Spinal cord (tissue), 10 donors: Measurements from ENCODE around the gene FAM163B. TPM values are rescaled to one million over a fixed set of nuclear protein-coding genes. Genes with fewer than 3 reads are reported as not detected.
A peak's percentile ranks its signal among the peaks of the same experiment; 100 is the strongest.

Experiments used
- DNase-seq, 6 donors: peaks; one replicate each; pipeline versions ENCODE4 v3.0.0 to v3.0.0-alpha.2; 2013 to 2015; ENCODE audit warnings: low spot score in 6 of 6, low read depth in 4 of 6
- H3K27ac ChIP-seq: one replicate; pipeline ENCODE4 v1.5.1; 2013; ENCODE audit warnings: low read depth, low read length, control low read depth
- H3K27me3 ChIP-seq: one replicate; pipeline ENCODE4 v1.6.1; 2013; ENCODE audit warnings: low read length; ENCODE audit not compliant: control insufficient read depth, insufficient read depth
- H3K36me3 ChIP-seq: one replicate; pipeline ENCODE4 v1.6.1; 2013; ENCODE audit warnings: low read length; ENCODE audit not compliant: control insufficient read depth, insufficient read depth
- H3K4me1 ChIP-seq: one replicate; pipeline ENCODE4 v1.6.1; 2013; ENCODE audit warnings: low read length; ENCODE audit not compliant: control insufficient read depth, insufficient read depth
- H3K4me3 ChIP-seq: one replicate; pipeline ENCODE4 v1.5.1; 2013; ENCODE audit warnings: low read depth, low read length, control low read depth
- H3K9me3 ChIP-seq: one replicate; pipeline ENCODE4 v1.6.1; 2013; ENCODE audit warnings: low read length; ENCODE audit not compliant: control insufficient read depth, insufficient read depth
- WGBS: methylation state at CpG from one replicate; pipeline ENCODE4 v1.1.5; 2013; ENCODE audit warnings: missing lambda C conversion rate; ENCODE audit not compliant: insufficient coverage; 5-methylcytosine and 5-hydroxymethylcytosine counted together
- polyA plus RNA-seq, 2 donors: library from polyadenylated mRNA; unstranded; fragments of 120-200 nt; gene quantifications; one replicate each; pipeline ENCODE4 v1.2.1, GENCODE V29; 2013; ENCODE audit not compliant: insufficient read length in 2 of 2
- total RNA-seq, 2 donors: library from RNA; depleted of rRNA in 1 of 2; stranded (reverse); fragments of 120-200 nt in 1 of 2; fragments of >200 nt in 1 of 2; gene quantifications; one replicate each; pipeline versions ENCODE4 v1.2.3 to v1.2.4, GENCODE V29; 2013 to 2014
- donor health status: healthy.

Gene FAM163B
- total and polyA plus RNA-seq, 4 donors, result 5.0 to 29.1 (median 17.9) TPM

GRCh38 chr9:133587051-133587450, 22.1 kb downstream of the FAM163B start:
- H3K36me3 ChIP-seq, result peaks cover 10% of the 10 kb centered on the region
- H3K27ac ChIP-seq, result no peak overlapping the region
- no peak for DNase-seq
- H3K4me3 ChIP-seq, result no peak overlapping the region
- no peaks in the 10 kb centered on the region for H3K9me3 ChIP-seq
- 87% methylated on average over 8 of the region's 8 CpGs for WGBS
- peaks cover 58% of the 10 kb centered on the region for H3K4me1 ChIP-seq
- peaks cover 15% of the 10 kb centered on the region for H3K27me3 ChIP-seq

- peak in 1 of 6 donors; percentile 86 for DNase-seq
- Histone ChIP-seq H3K27ac (no peak overlapping the region), H3K9me3 (no peaks in the 10 kb centered on the region), H3K4me3 (no peak overlapping the region), H3K36me3 (peaks cover 10% of the 10 kb centered on the region), H3K27me3 (peaks cover 15% of the 10 kb centered on the region), H3K4me1 (peaks cover 57% of the 10 kb centered on the region)
- 33% methylated on average over 37 of the region's 43 CpGs for WGBS
Observed at GRCh38 chr9:133585481-133586351, 23.5 kb downstream of the FAM163B start.

- peaks cover 10% of the 10 kb centered on the region for H3K36me3 ChIP-seq
Observed at GRCh38 chr9:133584559-133585476, 24.4 kb downstream of the FAM163B start.

GRCh38 chr9:133584167-133584558, 25.0 kb downstream of the FAM163B start:
- no peak overlapping the region for H3K4me3 ChIP-seq
- WGBS, result 86% methylated on average over 4 of the region's 5 CpGs
- no peak for DNase-seq
- H3K9me3 ChIP-seq, result no peaks in the 10 kb centered on the region
- H3K27ac ChIP-seq, result no peak overlapping the region
- peaks cover 15% of the 10 kb centered on the region for H3K36me3 ChIP-seq
- peaks cover 64% of the 10 kb centered on the region for H3K4me1 ChIP-seq
- peaks cover 15% of the 10 kb centered on the region for H3K27me3 ChIP-seq

More at GRCh38 chr9:133584559-133585476, 24.4 kb downstream of the FAM163B start:
- peak in 2 of 6 donors; percentile 77 to 95 for DNase-seq
- 16% methylated on average over 24 of the region's 28 CpGs for WGBS
- Histone ChIP-seq H3K27ac (no peak overlapping the region), H3K4me3 (no peak overlapping the region), H3K9me3 (no peaks in the 10 kb centered on the region), H3K27me3 (peaks cover 15% of the 10 kb centered on the region), H3K4me1 (peaks cover 57% of the 10 kb centered on the region)

- H3K27me3 ChIP-seq, result peaks cover 17% of the 10 kb centered on the region
- peaks cover 70% of the 10 kb centered on the region for H3K4me1 ChIP-seq
- H3K36me3 ChIP-seq, result peaks cover 21% of the 10 kb centered on the region
- DNase-seq, result no peak
- 84% methylated on average over 23 of the region's 23 CpGs for WGBS
- H3K9me3 ChIP-seq, result no peaks in the 10 kb centered on the region
- no peak overlapping the region for H3K27ac ChIP-seq
- no peak overlapping the region for H3K4me3 ChIP-seq
Observed at GRCh38 chr9:133583586-133583985, 25.6 kb downstream of the FAM163B start.

- peaks cover 26% of the 10 kb centered on the region for H3K36me3 ChIP-seq
- peaks cover 74% of the 10 kb centered on the region for H3K4me1 ChIP-seq
- no peak overlapping the region for H3K4me3 ChIP-seq
- H3K9me3 ChIP-seq, result no peaks in the 10 kb centered on the region
- peaks cover 17% of the 10 kb centered on the region for H3K27me3 ChIP-seq
- WGBS, result no CpG with 5 or more reads among the region's 3 CpGs
- no peak overlapping the region for H3K27ac ChIP-seq
- DNase-seq, result no peak
Observed at GRCh38 chr9:133583111-133583510, 26.1 kb downstream of the FAM163B start.

- H3K36me3 ChIP-seq, result peaks cover 31% of the 10 kb centered on the region
- no peaks in the 10 kb centered on the region for H3K9me3 ChIP-seq
- no peak overlapping the region for H3K27ac ChIP-seq
- H3K27me3 ChIP-seq, result peaks cover 17% of the 10 kb centered on the region
- WGBS, result 94% methylated on average over 12 of the region's 14 CpGs
- H3K4me1 ChIP-seq, result peaks cover 79% of the 10 kb centered on the region
- no peak overlapping the region for H3K4me3 ChIP-seq
- DNase-seq, result no peak
Observed at GRCh38 chr9:133582501-133583045, 26.6 kb downstream of the FAM163B start.

- H3K4me3 ChIP-seq, result no peak overlapping the region
- DNase-seq, result peak in 2 of 6 donors; percentile 64 to 76
- peaks cover 36% of the 10 kb centered on the region for H3K36me3 ChIP-seq
- no peak overlapping the region for H3K27ac ChIP-seq
- H3K4me1 ChIP-seq, result peaks cover 85% of the 10 kb centered on the region
- H3K27me3 ChIP-seq, result peaks cover 16% of the 10 kb centered on the region
- no peaks in the 10 kb centered on the region for H3K9me3 ChIP-seq
- 67% methylated on average over 14 of the region's 19 CpGs for WGBS
Observed at GRCh38 chr9:133581513-133582343, 27.5 kb downstream of the FAM163B start.

- Histone ChIP-seq H3K4me1 (peaks cover 84% of the 10 kb centered on the region), H3K36me3 (peaks cover 37% of the 10 kb centered on the region), H3K27ac (no peak overlapping the region), H3K4me3 (no peak overlapping the region), H3K27me3 (peaks cover 9% of the 10 kb centered on the region), H3K9me3 (no peaks in the 10 kb centered on the region)
- WGBS, result 0% methylated on average over 1 of the region's 4 CpGs
- peak in 2 of 6 donors; percentile 56 to 62 for DNase-seq
Observed at GRCh38 chr9:133581011-133581410, 28.2 kb downstream of the FAM163B start.
